Muscle layer of duodenum (tissue), 2 donors: ENCODE data around the gene USP15.

Source experiments
- H3K27ac ChIP-seq: one replicate; pipeline ENCODE4 v1.7.0; 2013; ENCODE audit warnings: mild to moderate bottlenecking, low read length
- H3K27me3 ChIP-seq: one replicate; pipeline ENCODE4 v1.7.0; 2013; ENCODE audit warnings: low read depth, mild to moderate bottlenecking, control low read depth, low read length
- H3K36me3 ChIP-seq, 2 donors: one replicate each; pipeline ENCODE4 v1.7.0; 2013; ENCODE audit warnings: low read length in 2 of 2, control low read depth in 1 of 2, mild to moderate bottlenecking in 1 of 2; ENCODE audit not compliant: insufficient read depth in 2 of 2, control insufficient read depth in 1 of 2
- H3K4me1 ChIP-seq, 2 donors: one replicate each; pipeline ENCODE4 v1.7.0; 2013; ENCODE audit warnings: low read length in 2 of 2, mild to moderate bottlenecking in 2 of 2, control low read depth in 1 of 2, moderate library complexity in 1 of 2; ENCODE audit not compliant: insufficient read depth in 2 of 2, control insufficient read depth in 1 of 2
- H3K4me3 ChIP-seq, 2 donors: one replicate each; pipeline ENCODE4 v1.7.0; 2013; ENCODE audit warnings: low read length in 2 of 2, low read depth in 1 of 2, mild to moderate bottlenecking in 1 of 2
- H3K9me3 ChIP-seq, 2 donors: one replicate each; pipeline ENCODE4 v1.7.0; 2013; ENCODE audit warnings: low read length in 2 of 2, control low read depth in 1 of 2, mild to moderate bottlenecking in 1 of 2; ENCODE audit not compliant: control insufficient read depth in 1 of 2
- donor health status: healthy.

The USP15 gene

DNA sequence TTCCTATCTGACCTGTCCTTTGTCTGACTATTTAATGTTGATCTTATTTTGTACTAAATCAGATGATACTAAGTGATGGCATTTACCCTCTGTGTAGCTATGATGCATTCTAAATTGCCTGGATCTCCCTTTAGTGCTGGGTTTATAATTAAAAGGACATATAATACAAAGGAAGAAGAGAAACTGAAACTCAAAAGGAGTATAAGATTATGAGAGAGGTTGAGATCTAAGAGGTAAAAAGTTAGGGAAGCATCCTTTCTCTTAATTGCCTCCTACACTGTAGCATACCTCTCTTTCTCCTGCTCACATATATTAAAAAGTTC is 119.5 kb downstream of the USP15 start:
- no peaks in the 10 kb centered on the region for H3K4me1 ChIP-seq
- H3K9me3 ChIP-seq: no peaks in the 10 kb centered on the region
- no peak overlapping the region for H3K27ac ChIP-seq
- no peaks in the 10 kb centered on the region for H3K27me3 ChIP-seq
- H3K4me3 ChIP-seq: no peak overlapping the region
- H3K36me3 ChIP-seq: peaks cover 0 to 5% of the 10 kb centered on the region in 2 donors

DNA sequence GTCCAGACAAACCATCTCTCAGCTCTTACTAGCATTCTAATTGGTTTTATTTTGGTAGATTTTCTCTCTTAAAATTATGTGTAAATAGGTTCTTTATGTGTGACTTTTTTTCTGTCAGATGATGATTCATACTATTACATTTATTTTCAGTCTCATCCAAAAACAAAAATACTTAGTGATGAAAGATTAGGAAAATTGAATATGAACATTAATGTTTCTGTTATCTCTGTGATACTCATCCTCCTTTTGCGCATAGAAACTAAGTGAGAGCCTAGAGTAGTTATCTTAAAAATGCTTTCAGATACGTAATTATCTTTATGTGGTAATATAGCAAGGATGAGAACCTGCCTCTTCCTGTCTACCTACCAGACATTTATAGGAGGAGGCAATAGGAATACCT is 122.3 kb downstream of the USP15 start:
- Histone ChIP-seq H3K27me3 (no peaks in the 10 kb centered on the region), H3K27ac (no peak overlapping the region), H3K36me3 (peaks cover 10 to 18% of the 10 kb centered on the region in 2 donors), H3K4me3 (no peak overlapping the region), H3K9me3 (no peaks in the 10 kb centered on the region), H3K4me1 (no peaks in the 10 kb centered on the region)

- Histone ChIP-seq H3K27ac (no peak overlapping the region), H3K27me3 (no peaks in the 10 kb centered on the region), H3K9me3 (no peaks in the 10 kb centered on the region), H3K36me3 (peaks cover 27 to 38% of the 10 kb centered on the region in 2 donors), H3K4me3 (no peak overlapping the region), H3K4me1 (no peaks in the 10 kb centered on the region)
Measured at GRCh38 chr12:62396750-62397149, 136.5 kb downstream of the USP15 start.

DNA sequence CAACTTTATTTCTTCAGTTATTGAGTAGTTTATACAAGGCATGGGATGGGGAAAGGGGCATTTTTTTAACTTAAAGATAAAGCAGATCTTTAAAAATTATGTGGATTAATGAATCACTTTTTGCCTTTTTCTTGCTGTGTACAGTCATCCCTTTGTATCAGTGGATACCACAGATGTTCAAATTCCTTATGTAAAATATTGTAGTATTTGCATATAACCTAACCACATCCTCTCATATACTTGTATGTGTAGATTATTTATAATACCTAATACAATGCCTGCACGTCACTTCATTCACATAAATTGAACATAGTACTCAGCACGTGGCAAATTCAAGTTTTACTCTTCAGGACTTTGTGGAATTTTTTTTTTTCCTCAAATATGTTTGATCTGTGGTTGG is 139.9 kb downstream of the USP15 start:
- Histone ChIP-seq H3K27me3 (no peaks in the 10 kb centered on the region), H3K27ac (no peak overlapping the region), H3K9me3 (no peaks in the 10 kb centered on the region), H3K4me3 (no peak overlapping the region), H3K36me3 (peaks cover 35 to 37% of the 10 kb centered on the region in 2 donors), H3K4me1 (no peaks in the 10 kb centered on the region)

- H3K27ac ChIP-seq: no peak overlapping the region
- no peaks in the 10 kb centered on the region for H3K4me1 ChIP-seq
- H3K36me3 ChIP-seq: peaks cover 35 to 38% of the 10 kb centered on the region in 2 donors
- H3K4me3 ChIP-seq: no peak overlapping the region
- no peaks in the 10 kb centered on the region for H3K9me3 ChIP-seq
- no peaks in the 10 kb centered on the region for H3K27me3 ChIP-seq
Measured at GRCh38 chr12:62401631-62402030, 141.4 kb downstream of the USP15 start.

- no peak overlapping the region for H3K27ac ChIP-seq
- peaks cover 28 to 37% of the 10 kb centered on the region in 2 donors for H3K36me3 ChIP-seq
- H3K4me3 ChIP-seq: no peak overlapping the region
Measured at GRCh38 chr12:62403031-62403430, 142.8 kb downstream of the USP15 start.

DNA sequence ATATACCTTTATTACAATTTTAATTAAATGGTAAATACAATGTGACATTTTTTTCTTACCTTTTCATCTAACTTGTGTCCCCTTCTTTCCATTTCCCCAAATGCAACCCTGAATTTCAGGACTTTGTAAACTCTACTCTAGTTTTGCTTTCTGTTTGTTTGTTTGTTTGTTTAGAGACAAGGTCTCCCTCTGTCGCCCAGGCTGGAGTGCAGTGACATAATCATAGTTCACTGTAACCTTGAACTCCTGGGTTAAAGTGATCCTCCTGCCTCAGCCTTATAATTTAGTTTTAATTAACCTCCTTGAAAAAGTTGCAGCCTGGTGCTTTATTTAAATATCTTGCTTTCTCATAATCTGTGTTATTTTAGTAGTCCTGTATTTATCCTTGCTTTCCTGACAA is 147.4 kb downstream of the USP15 start:
- Histone ChIP-seq H3K27me3 (no peaks in the 10 kb centered on the region), H3K36me3 (peaks cover 13 to 27% of the 10 kb centered on the region in 2 donors), H3K4me1 (no peaks in the 10 kb centered on the region), H3K9me3 (no peaks in the 10 kb centered on the region), H3K4me3 (no peak overlapping the region), H3K27ac (no peak overlapping the region)

More at GRCh38 chr12:62403031-62403430, 142.8 kb downstream of the USP15 start:
- H3K4me1 ChIP-seq: no peaks in the 10 kb centered on the region
- no peaks in the 10 kb centered on the region for H3K9me3 ChIP-seq
- H3K27me3 ChIP-seq: no peaks in the 10 kb centered on the region

GRCh38 chr12:62409068-62409467 is 148.9 kb downstream of the USP15 start:
- H3K4me1 ChIP-seq: no peaks in the 10 kb centered on the region
- H3K36me3 ChIP-seq: peaks cover 5 to 22% of the 10 kb centered on the region in 2 donors
- no peaks in the 10 kb centered on the region for H3K9me3 ChIP-seq
- H3K27me3 ChIP-seq: no peaks in the 10 kb centered on the region
- no peak overlapping the region for H3K27ac ChIP-seq
- H3K4me3 ChIP-seq: no peak overlapping the region

DNA sequence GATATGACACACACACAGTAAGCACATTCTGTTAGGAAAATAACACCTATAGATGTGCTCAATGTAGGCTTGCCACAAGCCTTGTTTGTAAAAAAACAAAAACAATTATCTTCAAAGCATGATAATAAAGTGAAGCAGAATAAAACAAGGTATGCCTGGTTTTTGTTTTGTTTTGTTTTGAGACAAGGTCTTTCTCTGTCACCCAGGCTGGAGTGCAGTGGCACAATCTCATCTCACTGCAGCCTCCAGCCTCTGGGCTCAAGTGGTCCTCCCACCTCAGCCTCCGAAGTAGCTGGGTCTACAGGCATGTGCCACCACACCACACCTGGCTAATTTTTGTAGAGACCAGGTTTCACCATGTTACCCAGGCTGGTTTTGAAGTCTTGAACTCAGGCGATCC is 154.0 kb downstream of the USP15 start:
- Histone ChIP-seq H3K36me3 (no peaks in the 10 kb centered on the region), H3K27me3 (no peaks in the 10 kb centered on the region), H3K27ac (no peak overlapping the region), H3K4me1 (no peaks in the 10 kb centered on the region), H3K9me3 (no peaks in the 10 kb centered on the region), H3K4me3 (no peak overlapping the region)

DNA sequence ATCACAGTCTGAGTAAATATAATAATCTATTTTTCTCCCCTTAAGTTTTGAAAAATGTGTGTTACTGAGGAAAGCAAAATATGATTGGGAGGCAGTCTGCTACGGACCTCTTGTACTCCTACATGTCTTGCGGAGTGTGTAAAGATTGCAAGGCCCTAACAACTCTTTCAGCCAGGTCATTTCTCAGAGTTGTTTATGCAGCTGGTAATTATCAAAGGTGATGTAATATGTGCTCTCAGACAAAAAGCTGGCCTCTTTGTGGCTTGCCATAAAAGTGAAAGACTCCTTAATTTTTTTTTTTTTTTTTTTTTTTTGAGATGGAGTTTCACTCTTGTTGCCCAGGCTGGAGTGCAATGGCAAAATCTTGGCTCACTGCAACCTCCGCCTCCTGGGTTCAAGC is 165.9 kb downstream of the USP15 start:
- Histone ChIP-seq H3K27ac (no peak overlapping the region), H3K4me1 (no peaks in the 10 kb centered on the region), H3K36me3 (no peaks in the 10 kb centered on the region), H3K9me3 (peaks cover 0 to 18% of the 10 kb centered on the region in 2 donors), H3K27me3 (no peaks in the 10 kb centered on the region), H3K4me3 (no peak overlapping the region)

DNA sequence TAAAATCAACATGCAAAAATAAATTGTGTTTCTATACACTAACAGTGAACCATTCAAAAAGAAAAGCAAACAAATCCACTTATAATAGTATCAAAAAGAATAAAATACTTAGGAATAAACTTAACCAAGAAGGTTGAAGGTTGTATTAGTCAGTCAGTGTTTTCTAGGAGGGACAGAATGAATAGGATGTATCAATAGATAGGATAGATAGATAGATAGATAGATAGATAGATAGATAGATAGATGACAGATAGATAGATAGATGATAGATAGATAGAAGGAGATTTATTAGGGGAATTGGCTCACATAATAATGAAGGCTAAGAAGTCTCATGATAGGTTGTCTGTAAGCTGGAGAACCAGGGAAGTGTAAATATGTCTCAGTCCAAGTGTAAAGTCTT is 169.3 kb downstream of the USP15 start:
- peaks cover 0 to 18% of the 10 kb centered on the region in 2 donors for H3K9me3 ChIP-seq
- no peaks in the 10 kb centered on the region for H3K36me3 ChIP-seq
- peaks cover 0 to 1% of the 10 kb centered on the region in 2 donors for H3K4me1 ChIP-seq
- no peak overlapping the region for H3K4me3 ChIP-seq
- H3K27me3 ChIP-seq: no peaks in the 10 kb centered on the region
- H3K27ac ChIP-seq: no peak overlapping the region

DNA sequence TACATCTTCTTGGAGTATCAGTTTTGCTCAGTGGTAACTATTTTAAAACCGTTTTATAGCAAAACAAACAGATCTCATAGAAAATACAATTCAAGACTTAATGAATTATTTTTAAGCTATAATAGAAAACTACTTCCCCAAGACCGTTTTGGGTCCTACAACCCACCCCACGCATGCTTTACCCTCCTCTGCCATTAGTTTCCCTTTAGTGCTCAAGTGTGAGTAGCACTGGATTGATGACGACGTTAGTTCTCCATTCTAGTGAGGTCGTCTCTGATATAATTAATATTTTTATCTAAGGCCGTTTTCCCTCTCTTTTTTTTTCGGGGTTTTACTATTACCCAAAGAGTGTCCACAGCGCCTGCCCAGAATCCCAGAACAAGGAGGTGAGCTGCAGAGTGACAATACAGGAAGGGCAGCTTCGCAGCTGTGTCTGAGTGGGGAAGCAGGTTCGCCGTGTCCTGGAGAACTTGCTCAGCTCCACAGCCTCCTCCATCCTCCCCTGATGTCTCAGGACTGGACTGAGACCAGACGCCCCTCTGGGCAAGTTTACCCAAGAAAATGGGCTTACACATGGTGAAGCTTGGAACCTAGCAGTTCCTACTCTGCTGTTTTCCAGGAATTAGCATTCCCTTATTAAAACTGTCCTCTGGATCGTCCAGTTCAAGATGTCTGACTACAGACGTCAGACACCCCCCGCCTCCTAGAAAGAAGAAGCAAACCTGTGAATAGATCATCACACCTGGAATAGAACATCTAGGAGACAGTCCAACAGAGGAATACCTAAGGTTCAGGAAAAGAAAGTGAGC is 174.5 kb downstream of the USP15 start:
- no peaks in the 10 kb centered on the region for H3K27me3 ChIP-seq
- no peak overlapping the region for H3K27ac ChIP-seq
- H3K9me3 ChIP-seq: no peaks in the 10 kb centered on the region
- no peaks in the 10 kb centered on the region for H3K36me3 ChIP-seq
- peak overlapping the region; percentile 77 to 81 for H3K4me3 ChIP-seq
- peaks cover 0 to 9% of the 10 kb centered on the region in 2 donors for H3K4me1 ChIP-seq
